Esophagus muscularis mucosa (tissue), 4 donors: ENCODE results near the gene LRRC56. TPM values are rescaled to one million over a fixed set of nuclear protein-coding genes. Genes with fewer than 3 reads are reported as not detected.
A peak's percentile ranks its signal among the peaks of the same experiment; 100 is the strongest.

Experiments
- DNase-seq: peaks from one replicate; pipeline ENCODE4 v3.0.0-alpha.2; 2017; ENCODE audit errors: extremely low spot score
- H3K27ac ChIP-seq, 4 donors: fragments of 200-600 bp; sonication (generic); replicated peaks in 1 of 4; 1 replicate in 3 of 4; 2 replicates in 1 of 4; pipeline ENCODE4 v1.5.1; 2016 to 2019; ENCODE audit warnings: mild to moderate bottlenecking in 1 of 4
- H3K27me3 ChIP-seq, 4 donors: fragments of 200-600 bp; sonication (generic); one replicate each; pipeline versions ENCODE4 v1.5.1 to v1.6.0; 2016 to 2019
- H3K36me3 ChIP-seq, 4 donors: fragments of 200-600 bp; sonication (generic); one replicate each; pipeline ENCODE4 v1.5.1; 2016 to 2019
- H3K4me1 ChIP-seq, 4 donors: fragments of 200-600 bp; sonication (generic); one replicate each; pipeline ENCODE4 v1.5.1; 2016 to 2019
- H3K4me3 ChIP-seq, 4 donors: fragments of 200-600 bp; sonication (generic); 1 replicate in 2 of 4; 2 replicates in 2 of 4; pipeline ENCODE4 v1.5.1; 2016 to 2019; ENCODE audit warnings: mild to moderate bottlenecking in 4 of 4, moderate library complexity in 1 of 4
- H3K9me3 ChIP-seq, 4 donors: fragments of 200-600 bp; sonication (generic); 1 replicate in 3 of 4; 2 replicates in 1 of 4; pipeline ENCODE4 v1.5.1; 2016 to 2019
- CTCF ChIP-seq, 3 experiments: fragments of 200-600 bp in 2 of 3; fragments of 450-650 bp in 1 of 3; sonication (generic) in 2 of 3; IDR thresholded peaks; one replicate each; pipeline ENCODE4 v1.5.1; 2017 to 2019; ENCODE audit warnings: antibody characterized with exemption in 3 of 3, mild to moderate bottlenecking in 2 of 3, moderate library complexity in 1 of 3
- EP300 ChIP-seq: sonication (generic); formaldehyde crosslinking; IDR thresholded peaks from one replicate; pipeline ENCODE4 v1.6.1; 2017; ENCODE audit warnings: antibody characterized with exemption
- POLR2A ChIP-seq: fragments of 450-650 bp; IDR thresholded peaks from one replicate; pipeline ENCODE4 v1.6.1; 2017; ENCODE audit warnings: antibody characterized with exemption, moderate library complexity, mild to moderate bottlenecking, low read depth
- POLR2AphosphoS5 ChIP-seq, 2 donors: sonication (generic); formaldehyde crosslinking; IDR thresholded peaks; one replicate each; pipeline ENCODE4 v1.6.1; 2017; ENCODE audit warnings: antibody characterized with exemption in 2 of 2
- WGBS: methylation state at CpG from one replicate; pipeline ENCODE4 v1.1.5; 2018; 5-methylcytosine and 5-hydroxymethylcytosine counted together
- intact Hi-C: fragments of 100-400 bp; cut with DNase I; formaldehyde crosslinking; loops from one replicate; pipeline ENCODE4 v1.15.1; 2023
- total RNA-seq, 4 donors: library from RNA; depleted of rRNA; stranded (reverse); fragments of >200 nt; gene quantifications; one replicate each; pipeline versions ENCODE4 v1.1.0 to v1.2.1, GENCODE V29; 2016

LRRC56 gene
- total RNA-seq, 4 donors from 2014 or later, result 0.19 to 0.33 TPM; not detected in 2

GRCh38 chr11:531919-532526 is 5.3 kb upstream of the LRRC56 start:
- no peak for DNase-seq
- no peak overlapping the region for H3K4me3 ChIP-seq
- H3K36me3 ChIP-seq, result peaks cover 21 to 35% (median 32%) of the 10 kb centered on the region in 4 donors
- 89% methylated on average over 18 of the region's 18 CpGs for WGBS
- H3K4me1 ChIP-seq, result peaks cover 24 to 37% (median 36%) of the 10 kb centered on the region in 4 donors
- no peak for TF ChIP-seq CTCF (IDR thresholded peaks at IDR 0.05)
- TF ChIP-seq EP300, result no peak
- H3K27me3 ChIP-seq, result peaks cover 0 to 5% (median 2%) of the 10 kb centered on the region in 4 donors
- intact Hi-C loops, result no loop called here
- H3K27ac ChIP-seq, result no peak overlapping the region
- H3K9me3 ChIP-seq, result no peaks in the 10 kb centered on the region

GRCh38 chr11:532527-532985 is 4.8 kb upstream of the LRRC56 start:
- DNase-seq, result no peak
- H3K9me3 ChIP-seq, result no peaks in the 10 kb centered on the region
- no peak overlapping the region for H3K27ac ChIP-seq
- H3K36me3 ChIP-seq, result peaks cover 21 to 35% (median 32%) of the 10 kb centered on the region in 4 donors
- WGBS, result 88% methylated on average over 23 of the region's 23 CpGs
- TF ChIP-seq EP300 (no peak), POLR2A (no peak), POLR2AphosphoS5 (IDR thresholded peaks at IDR 0.05) (no peak), CTCF (IDR thresholded peaks at IDR 0.05) (no peak)
- H3K4me3 ChIP-seq, result no peak overlapping the region
- peaks cover 29 to 42% (median 42%) of the 10 kb centered on the region in 4 donors for H3K4me1 ChIP-seq
- H3K27me3 ChIP-seq, result peaks cover 0 to 10% (median 4%) of the 10 kb centered on the region in 4 donors
- intact Hi-C loops, result no loop called here

- H3K4me3 ChIP-seq, result no peak overlapping the region
- H3K4me1 ChIP-seq, result peaks cover 30 to 47% (median 45%) of the 10 kb centered on the region in 4 donors
- DNase-seq, result no peak
- intact Hi-C loops, result no loop called here
- H3K36me3 ChIP-seq, result peaks cover 21 to 35% (median 32%) of the 10 kb centered on the region in 4 donors
- 90% methylated on average over 18 of the region's 33 CpGs for WGBS
- H3K27me3 ChIP-seq, result peaks cover 0 to 15% (median 7%) of the 10 kb centered on the region in 4 donors
- H3K9me3 ChIP-seq, result no peaks in the 10 kb centered on the region
- no peak overlapping the region for H3K27ac ChIP-seq
- no peak for TF ChIP-seq POLR2AphosphoS5 (IDR thresholded peaks at IDR 0.05)
- no peak for TF ChIP-seq POLR2A
- no peak for TF ChIP-seq EP300
- TF ChIP-seq CTCF (IDR thresholded peaks at IDR 0.05), result no peak
Measured at GRCh38 chr11:532986-533585, 4.2 kb upstream of the LRRC56 start.

GRCh38 chr11:533586-534395 is 3.5 kb upstream of the LRRC56 start:
- H3K4me3 ChIP-seq, result peak overlapping the region; percentile 74 to 93 (median 90)
- WGBS, result 94% methylated on average over 23 of the region's 37 CpGs

More at GRCh38 chr11:533586-534395, 3.5 kb upstream of the LRRC56 start:
- Histone ChIP-seq H3K27ac (no peak overlapping the region), H3K27me3 (peaks cover 0 to 22% (median 9%) of the 10 kb centered on the region in 4 donors), H3K36me3 (peaks cover 21 to 35% (median 32%) of the 10 kb centered on the region in 4 donors), H3K4me1 (peaks cover 30 to 47% (median 45%) of the 10 kb centered on the region in 4 donors), H3K9me3 (no peaks in the 10 kb centered on the region)
- DNase-seq, result no peak
- intact Hi-C loops, result no loop called here
- no peak for TF ChIP-seq POLR2AphosphoS5 (IDR thresholded peaks at IDR 0.05)
- TF ChIP-seq EP300, result no peak
- TF ChIP-seq POLR2A, result no peak
- no peak for TF ChIP-seq CTCF (IDR thresholded peaks at IDR 0.05)
